SKM-1 treated with dmso at 0.1 percent for 144 hours (cell line): Measurements from ENCODE around the gene GRIA2.
"Not testable (repeated sequence)": the region's sequence is repeated elsewhere in the genome, so short reads cannot be mapped to it uniquely, and the experiment has no call there.

Experiments used
- DNase-seq: peaks from one replicate; lab custom pipeline; 2025; ENCODE audit not compliant: unreplicated experiment; lab: John Stamatoyannopoulos, UW

Gene GRIA2

GRCh38 chr4:157220371-157220881 lies at the start of gene GRIA2:
Gene GRIA2, plus strand, starts transcription at chr4:157220728. Its CDS starts 315 bp downstream, at chr4:157221043.
- no peak for DNase-seq

DNA sequence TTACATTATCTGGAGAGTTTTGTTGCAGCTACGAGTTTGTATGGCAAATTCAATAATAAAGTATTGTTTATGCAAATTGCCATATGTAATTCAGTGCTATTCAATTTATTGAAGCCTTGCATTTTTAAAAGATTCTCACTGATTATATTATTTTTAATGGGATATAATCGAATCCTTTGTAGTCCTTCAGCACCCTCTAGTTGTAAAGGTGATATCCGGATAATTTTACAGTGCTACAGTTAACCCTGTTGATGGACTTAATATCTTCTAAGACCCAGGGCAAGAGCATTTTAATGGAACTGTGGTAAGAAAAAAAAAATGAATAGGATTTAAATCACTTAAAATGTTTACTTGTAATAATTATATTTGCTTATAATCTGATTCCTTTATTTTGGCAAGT lies 48.5 kb upstream of the GRIA2 start:
- no peak for DNase-seq

- DNase-seq, result not testable (repeated sequence)
Measured at GRCh38 chr4:157180268-157180667, 40.3 kb upstream of the GRIA2 start.

GRCh38 chr4:157184300-157184699 lies 36.2 kb upstream of the GRIA2 start:
- no peak for DNase-seq

GRCh38 chr4:157185363-157185762 lies 35.2 kb upstream of the GRIA2 start:
- no peak for DNase-seq

DNA sequence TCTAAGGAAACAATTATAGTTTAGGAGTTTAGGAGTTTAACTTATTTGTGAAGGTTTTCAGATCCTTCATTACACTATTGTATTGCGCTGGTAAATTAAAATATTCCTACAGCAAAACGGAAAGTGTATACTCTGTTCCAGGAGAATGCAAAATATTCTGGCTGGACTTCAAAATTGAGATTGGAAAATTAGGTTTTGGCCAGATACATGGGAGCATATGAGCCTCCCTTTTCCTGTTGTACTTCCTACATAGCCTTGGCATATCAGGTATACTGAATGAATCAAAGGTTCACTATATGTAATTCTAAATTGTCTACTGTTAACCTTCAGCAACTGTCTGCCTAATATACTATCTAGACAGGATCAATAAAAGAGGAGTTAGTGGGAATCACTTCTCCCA lies 25.2 kb upstream of the GRIA2 start:
- DNase-seq, result no peak

DNA sequence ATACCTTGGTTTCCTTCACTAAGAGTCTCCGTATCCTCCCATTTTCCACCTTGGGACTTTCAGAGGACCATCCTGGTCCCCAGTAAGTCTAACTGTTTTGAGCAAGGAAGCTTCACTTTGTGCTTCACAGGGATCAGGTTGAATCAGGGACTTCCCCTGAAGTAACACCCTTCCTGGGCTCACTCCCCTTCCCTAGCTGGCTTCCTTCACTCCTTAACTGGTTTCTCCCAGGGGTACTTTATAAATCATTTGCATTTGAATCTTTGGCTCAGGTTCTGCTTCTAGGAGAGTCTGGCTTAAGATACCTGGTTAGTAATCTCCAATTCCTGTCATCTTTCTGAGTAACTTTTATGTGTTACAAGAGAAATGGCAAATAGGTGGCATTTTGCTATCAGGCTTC lies 24.5 kb upstream of the GRIA2 start:
- DNase-seq, result no peak

- DNase-seq, result peak; percentile 19
Measured at GRCh38 chr4:157204634-157205244, 15.8 kb upstream of the GRIA2 start.

GRCh38 chr4:157217708-157218107 lies 2.8 kb upstream of the GRIA2 start:
- no peak for DNase-seq

- DNase-seq, result no peak
Measured at GRCh38 chr4:157219711-157220370, 687 bp upstream of the GRIA2 start.

- DNase-seq, result no peak
Measured at GRCh38 chr4:157221426-157221894, 932 bp downstream of the GRIA2 start.

DNA sequence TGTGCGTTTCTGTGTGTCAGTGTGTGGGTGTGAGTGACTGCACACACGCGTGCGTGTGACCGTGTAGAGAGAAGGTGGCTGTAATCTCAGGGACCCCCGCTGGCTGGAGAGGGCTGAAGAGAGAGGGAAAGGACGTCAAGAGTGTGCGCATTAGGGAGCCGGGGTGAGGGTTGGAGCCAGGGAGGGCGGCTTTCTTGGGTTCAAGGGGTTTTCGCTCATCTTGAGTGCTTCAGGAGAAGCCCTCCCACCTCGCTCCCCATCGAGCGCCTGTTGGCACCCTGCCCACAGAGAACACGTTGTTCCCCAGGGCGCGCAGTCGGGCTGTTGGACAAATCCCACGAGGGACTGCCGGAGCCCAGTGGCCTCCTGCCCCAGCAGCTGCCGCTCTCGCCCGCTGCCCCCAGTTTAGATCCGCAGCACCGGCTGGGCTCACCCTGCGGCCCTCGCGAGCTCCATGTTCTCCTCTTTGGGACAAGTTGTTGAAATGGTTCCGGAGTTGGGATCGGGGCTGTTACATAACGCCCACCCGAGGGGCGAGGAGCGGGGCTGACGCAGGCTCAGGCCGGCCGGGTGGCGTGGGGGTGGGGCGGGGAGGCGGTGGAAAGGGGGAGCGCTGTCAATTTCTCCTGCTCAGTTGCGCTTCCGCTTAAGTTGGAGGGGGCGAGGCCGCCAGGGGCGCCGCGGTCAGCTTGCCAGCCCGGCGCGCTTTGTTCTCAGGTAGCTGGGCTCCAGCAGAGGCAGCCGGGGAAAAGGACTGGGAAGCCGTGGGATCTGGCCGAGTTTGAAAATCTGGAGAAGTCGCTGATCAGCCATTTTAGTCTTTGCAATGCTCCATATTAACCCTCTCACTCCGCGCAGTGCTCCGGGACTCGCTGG lies 1.6 kb downstream of the GRIA2 start:
- no peak for DNase-seq

- DNase-seq, result no peak
Measured at GRCh38 chr4:157222771-157223160, 2.2 kb downstream of the GRIA2 start.

- DNase-seq, result no peak
Measured at GRCh38 chr4:157223456-157223855, 2.9 kb downstream of the GRIA2 start.

DNA sequence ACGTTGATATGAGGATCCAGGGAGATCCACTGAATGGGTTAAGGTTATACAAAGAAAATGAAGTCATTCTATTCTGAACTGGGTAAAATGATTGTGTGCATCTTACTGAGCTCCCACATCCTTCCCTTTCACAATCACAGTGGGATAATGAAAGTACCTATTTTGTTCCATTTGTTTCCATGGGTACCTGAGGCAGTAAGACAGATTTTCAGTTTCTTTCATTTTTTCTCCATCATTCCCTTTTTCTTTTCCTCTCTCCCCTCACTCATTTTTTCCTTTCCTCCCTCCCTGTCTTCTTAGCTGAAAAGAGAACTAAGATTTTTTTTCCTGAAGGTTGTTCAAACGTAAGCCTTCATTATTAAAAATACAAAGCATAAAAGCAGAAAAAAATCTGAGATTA lies 4.6 kb downstream of the GRIA2 start:
- DNase-seq, result no peak

DNA sequence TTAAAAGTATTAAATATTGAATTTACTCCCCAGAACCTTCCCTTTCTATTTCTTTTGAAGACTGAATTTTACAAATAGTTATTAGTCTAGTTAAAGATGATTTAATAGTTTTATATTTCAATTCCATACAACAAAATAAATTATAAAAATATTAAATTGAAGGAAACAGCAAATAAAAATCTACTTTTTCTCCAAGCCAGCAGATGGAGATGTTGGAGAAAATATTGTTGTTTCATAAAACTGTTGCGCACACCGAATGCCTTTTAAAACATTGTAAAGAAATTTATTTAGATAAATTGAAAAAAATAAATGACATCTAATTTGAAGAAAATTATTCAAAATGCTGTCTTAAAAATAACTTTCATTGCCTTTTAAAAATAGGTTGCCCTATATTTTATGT lies 5.5 kb downstream of the GRIA2 start:
- no peak for DNase-seq

DNA sequence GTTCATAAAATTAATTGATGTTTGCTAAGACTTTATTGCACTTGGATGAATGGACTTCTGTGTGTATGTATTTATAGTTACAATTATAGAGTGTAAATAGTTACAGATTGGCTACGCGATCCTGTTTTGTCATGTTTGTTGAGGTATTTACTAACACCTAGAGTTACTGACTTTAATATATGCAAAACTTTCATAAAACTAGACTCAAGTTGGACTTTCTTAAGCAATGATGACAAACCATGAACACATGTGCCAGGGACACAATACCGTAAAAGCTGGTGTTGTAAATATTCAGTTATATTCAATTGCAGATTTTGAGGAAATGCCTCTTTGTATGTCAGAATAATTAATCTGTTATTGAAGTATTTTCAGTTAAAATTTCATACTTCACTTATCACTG lies 6.1 kb downstream of the GRIA2 start:
- no peak for DNase-seq

GRCh38 chr4:157231525-157231924 lies 11.0 kb downstream of the GRIA2 start:
- no peak for DNase-seq

- no peak for DNase-seq
Measured at GRCh38 chr4:157242871-157243270, 22.3 kb downstream of the GRIA2 start.

GRCh38 chr4:157244348-157244747 lies 23.8 kb downstream of the GRIA2 start:
- DNase-seq, result no peak

- no peak for DNase-seq
Measured at GRCh38 chr4:157245351-157245750, 24.8 kb downstream of the GRIA2 start.

- DNase-seq, result no peak
Measured at GRCh38 chr4:157246964-157247363, 26.4 kb downstream of the GRIA2 start.
